HFFc6 (cell line): Measurements from ENCODE around the gene RBPJL. TPM values are rescaled to one million over a fixed set of nuclear protein-coding genes. Genes with fewer than 3 reads are reported as not detected.
A peak's percentile ranks its signal among the peaks of the same experiment; 100 is the strongest.

Experiments
- DNase-seq: peaks from one replicate; pipeline ENCODE4 v3.0.0-alpha.2; 2018
- H3K27ac Mint-ChIP-seq: 2 replicates; pipeline ENCODE4 v1.8.0; 2020; ENCODE audit warnings: mild to moderate bottlenecking, mixed read lengths
- H3K27me3 Mint-ChIP-seq: 2 replicates; pipeline ENCODE4 v1.8.0; 2021; ENCODE audit warnings: mild to moderate bottlenecking, moderate library complexity, mixed read lengths; ENCODE audit not compliant: insufficient read depth
- H3K36me3 Mint-ChIP-seq: 2 replicates; pipeline ENCODE4 v1.8.0; 2021; ENCODE audit warnings: low read depth, mixed read lengths
- H3K4me1 Mint-ChIP-seq: 2 replicates; pipeline ENCODE4 v1.8.0; 2020; ENCODE audit warnings: low read depth, mixed read lengths
- H3K4me3 Mint-ChIP-seq: 2 replicates; pipeline ENCODE4 v1.8.0; 2020; ENCODE audit warnings: mild to moderate bottlenecking, moderate library complexity, mixed read lengths
- H3K9me3 Mint-ChIP-seq: 2 replicates; pipeline ENCODE4 v1.8.0; 2020; ENCODE audit warnings: mild to moderate bottlenecking, mixed read lengths
- CTCF ChIP-seq: fragments of 200-600 bp; sonication (generic); IDR thresholded peaks from 2 replicates; pipeline ENCODE4 v1.5.0; 2021; ENCODE audit warnings: antibody characterized with exemption, mild to moderate bottlenecking
- total RNA-seq, 6 experiments: library from RNA; stranded (reverse); fragmentation: NEBNext Ultra II Directional; extraction: Animal tissue kit (Norgen Biotek cat#: 25700); gene quantifications; 2 replicates in 1 of 6; 3 replicates in 5 of 6; pipeline ENCODE4 v1.2.3, GENCODE V29; 2021

Gene RBPJL
- total RNA-seq, 6 experiments from 2014 or later = not detected

GRCh38 chr20:45337367-45338120 lies 30.9 kb downstream of the RBPJL start:
- Mint-ChIP-seq H3K27me3 (peaks cover 3% of the 10 kb centered on the region), H3K36me3 (peaks cover 44% of the 10 kb centered on the region)

GRCh38 chr20:45338121-45339030 lies 31.7 kb downstream of the RBPJL start:
- DNase-seq = no peak
- TF ChIP-seq CTCF = no peak
- Mint-ChIP-seq H3K27ac (peak overlapping the region; percentile 99), H3K36me3 (peaks cover 44% of the 10 kb centered on the region), H3K4me3 (peak overlapping the region; percentile 74), H3K9me3 (no peaks in the 10 kb centered on the region), H3K4me1 (peaks cover 84% of the 10 kb centered on the region), H3K27me3 (peaks cover 3% of the 10 kb centered on the region)

More at GRCh38 chr20:45337367-45338120, 30.9 kb downstream of the RBPJL start:
- Mint-ChIP-seq H3K9me3 (no peaks in the 10 kb centered on the region), H3K27ac (peak overlapping the region; percentile 99), H3K4me1 (peaks cover 76% of the 10 kb centered on the region), H3K4me3 (peak overlapping the region; percentile 74)
- peak; percentile 89 for DNase-seq
- no peak for TF ChIP-seq CTCF

- H3K27me3 Mint-ChIP-seq = peaks cover 3% of the 10 kb centered on the region
- peak overlapping the region; percentile 22 for H3K4me3 Mint-ChIP-seq
Observed at GRCh38 chr20:45339084-45339483, 32.4 kb downstream of the RBPJL start.

GRCh38 chr20:45339799-45340198 lies 33.2 kb downstream of the RBPJL start:
- peaks cover 98% of the 10 kb centered on the region for H3K4me1 Mint-ChIP-seq
- H3K27me3 Mint-ChIP-seq = peaks cover 3% of the 10 kb centered on the region
- H3K9me3 Mint-ChIP-seq = no peaks in the 10 kb centered on the region
- no peak for TF ChIP-seq CTCF
- peaks cover 45% of the 10 kb centered on the region for H3K36me3 Mint-ChIP-seq
- peak overlapping the region; percentile 99 for H3K27ac Mint-ChIP-seq
- no peak overlapping the region for H3K4me3 Mint-ChIP-seq
- DNase-seq = no peak

More at GRCh38 chr20:45339084-45339483, 32.4 kb downstream of the RBPJL start:
- Mint-ChIP-seq H3K36me3 (peaks cover 44% of the 10 kb centered on the region), H3K4me1 (peaks cover 91% of the 10 kb centered on the region), H3K9me3 (no peaks in the 10 kb centered on the region), H3K27ac (peak overlapping the region; percentile 99)
- no peak for TF ChIP-seq CTCF
- DNase-seq = no peak

GRCh38 chr20:45340236-45340847 lies 33.7 kb downstream of the RBPJL start:
- TF ChIP-seq CTCF = no peak
- Mint-ChIP-seq H3K27me3 (peaks cover 3% of the 10 kb centered on the region), H3K27ac (peak overlapping the region; percentile 99), H3K36me3 (peaks cover 45% of the 10 kb centered on the region), H3K4me1 (peaks cover 100% of the 10 kb centered on the region), H3K9me3 (no peaks in the 10 kb centered on the region), H3K4me3 (peak overlapping the region; percentile 20; the same call in 1 of the 2 replicates)
- no peak for DNase-seq
